Hippocampal formation (tissue), 2 donors: ENCODE measurements around the gene SEMA3F.
"Not testable (repeated sequence)": the region's sequence is repeated elsewhere in the genome, so short reads cannot be mapped to it uniquely, and the experiment has no call there.

Source experiments
- DNase-seq, 2 donors: peaks; one replicate each; lab custom pipeline; 2025; lab: John Stamatoyannopoulos, UW

Gene SEMA3F

DNA sequence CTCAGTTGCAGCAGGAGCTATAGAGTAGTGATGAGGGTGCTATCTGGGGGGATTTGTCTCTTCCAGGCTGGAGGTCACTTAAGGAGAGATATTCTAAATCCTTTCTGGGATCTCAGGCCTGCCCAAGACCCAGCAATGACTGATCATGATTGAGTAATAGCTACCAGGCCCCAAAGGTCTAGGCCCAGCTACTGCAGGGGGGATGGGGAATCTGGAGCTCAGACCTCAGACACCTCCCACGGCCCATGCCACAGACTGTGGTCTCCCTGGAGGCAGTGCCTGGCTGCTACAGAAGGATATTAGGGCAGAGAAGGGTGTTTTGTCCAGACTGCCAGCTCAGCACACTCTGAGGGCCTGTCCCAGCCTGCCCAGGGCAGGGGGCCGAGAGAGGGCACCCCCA, 56.8 kb downstream of the SEMA3F start:
- no peak for DNase-seq

- no peak for DNase-seq
Observed at GRCh38 chr3:50212502-50212901, 57.4 kb downstream of the SEMA3F start.

DNA sequence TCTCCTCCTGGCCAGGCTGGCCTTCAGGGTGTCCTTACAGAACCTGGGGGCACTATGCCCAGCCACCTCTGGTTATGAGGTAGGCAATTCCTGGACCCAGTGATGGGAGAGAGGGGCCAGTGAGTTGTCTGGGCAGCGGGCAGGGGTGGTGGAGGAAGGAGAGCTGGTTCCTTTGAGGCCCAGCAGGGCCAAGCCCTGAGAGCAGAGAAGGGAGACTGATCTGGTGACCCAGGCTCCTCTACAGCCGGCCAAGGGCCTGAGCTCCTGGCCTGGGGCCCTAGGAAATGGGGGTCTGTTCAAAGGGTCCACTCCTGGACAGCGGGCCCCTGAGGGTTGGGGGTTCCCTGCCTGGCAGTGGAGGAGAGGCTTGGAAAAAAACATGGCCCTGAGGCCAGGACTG, 57.8 kb downstream of the SEMA3F start:
- DNase-seq: no peak

- DNase-seq: peak; percentile 89 to 93
Observed at GRCh38 chr3:50213373-50213772, 58.2 kb downstream of the SEMA3F start.

- no peak for DNase-seq
Observed at GRCh38 chr3:50214824-50215223, 59.7 kb downstream of the SEMA3F start.

DNA sequence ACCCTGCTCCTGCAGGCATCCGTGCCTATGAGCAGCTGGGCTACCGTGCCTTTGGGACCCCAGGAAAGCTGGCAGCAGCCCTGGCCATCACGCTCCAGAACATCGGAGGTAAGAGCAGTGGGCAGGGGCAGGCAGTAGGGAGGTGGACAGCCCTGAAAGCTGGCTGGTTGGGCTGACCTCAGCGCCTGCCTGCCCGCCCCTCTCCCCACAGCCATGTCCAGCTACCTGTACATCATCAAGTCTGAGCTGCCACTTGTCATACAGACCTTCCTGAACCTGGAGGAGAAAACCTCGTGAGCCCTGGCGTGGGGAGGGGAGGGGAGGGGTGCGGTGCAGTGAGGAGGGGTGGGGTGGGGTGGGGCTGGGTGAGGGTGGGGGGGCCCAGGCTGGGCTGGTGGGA, 60.4 kb downstream of the SEMA3F start:
- no peak for DNase-seq

- DNase-seq: no peak
Observed at GRCh38 chr3:50217681-50218080, 62.6 kb downstream of the SEMA3F start.

DNA sequence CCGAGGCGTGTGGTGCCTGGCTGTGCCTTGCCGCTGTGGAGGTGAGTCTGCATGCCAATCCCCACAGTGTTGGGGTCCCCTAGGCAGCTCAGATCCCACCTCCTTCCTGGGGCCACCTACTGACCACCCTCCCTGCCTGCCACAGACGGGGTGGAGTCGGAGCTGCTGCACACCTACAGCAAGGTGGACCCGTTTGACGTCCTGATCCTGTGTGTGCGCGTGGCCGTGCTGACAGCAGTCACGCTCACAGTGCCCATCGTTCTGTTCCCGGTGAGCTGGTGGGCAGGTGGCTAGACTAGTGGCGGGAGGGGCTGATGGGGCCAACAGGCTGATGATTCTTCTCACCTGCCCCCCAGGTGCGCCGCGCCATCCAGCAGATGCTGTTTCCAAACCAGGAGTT, 63.3 kb downstream of the SEMA3F start:
- no peak for DNase-seq

GRCh38 chr3:50219285-50219684, 64.2 kb downstream of the SEMA3F start:
- no peak for DNase-seq

GRCh38 chr3:50220109-50220508, 65.0 kb downstream of the SEMA3F start:
- DNase-seq: peak in 1 of 2 donors; percentile 21

DNA sequence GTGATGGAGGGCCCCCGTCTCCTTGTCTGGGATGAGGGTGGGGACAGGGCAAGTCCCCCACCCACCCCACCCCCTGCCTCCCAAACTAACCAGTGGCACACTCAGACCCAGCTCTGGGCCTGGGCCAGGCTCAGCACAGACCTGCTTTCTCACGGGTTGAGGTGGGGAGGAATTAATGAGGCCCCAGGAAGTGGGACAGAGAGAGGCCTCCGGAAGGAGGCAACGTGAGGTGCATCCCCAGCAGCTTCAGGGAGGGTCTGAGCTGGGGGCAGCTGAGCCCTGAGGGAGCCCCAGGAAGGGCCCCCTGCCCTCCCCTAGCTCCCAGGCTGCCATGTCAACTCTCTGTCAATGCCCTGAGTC, 65.9 kb downstream of the SEMA3F start:
- DNase-seq: no peak

DNA sequence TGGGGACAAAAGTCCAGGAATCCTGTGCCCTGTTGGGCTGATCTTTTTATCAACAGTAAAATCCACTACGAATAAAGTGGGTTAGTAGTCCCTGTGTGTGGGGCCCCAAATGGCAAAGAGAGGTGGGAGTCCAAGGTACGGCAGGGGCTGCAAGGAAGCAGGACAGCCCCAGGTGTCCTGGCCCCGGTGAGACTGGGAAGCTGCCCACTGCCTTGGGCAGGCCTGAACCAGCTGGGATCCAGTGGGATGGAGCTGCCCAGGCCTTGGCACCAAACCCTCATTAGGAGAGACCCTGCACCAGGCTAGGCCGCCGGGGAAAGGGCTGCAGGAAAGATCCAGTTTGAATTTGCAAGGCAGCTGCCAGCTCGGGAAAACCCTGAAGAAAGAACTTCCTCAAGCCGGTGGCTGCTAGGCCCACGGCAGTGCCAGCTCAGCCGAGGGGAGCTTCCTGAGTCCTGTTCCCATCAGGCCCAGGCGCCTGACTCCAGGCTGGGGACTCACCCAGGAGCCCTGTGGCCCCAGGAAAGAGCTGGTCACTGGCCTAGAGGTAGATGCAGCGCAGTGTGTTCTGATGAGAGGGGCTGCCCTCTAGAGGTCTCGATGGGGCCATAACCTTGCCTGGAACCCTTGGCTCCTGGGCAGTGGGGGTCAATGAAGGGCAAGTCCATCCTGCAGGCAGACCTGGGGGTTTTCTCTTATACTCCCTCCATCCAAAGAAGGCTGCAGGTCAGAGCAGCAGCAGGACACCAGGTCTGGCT, 66.5 kb downstream of the SEMA3F start:
- no peak for DNase-seq

DNA sequence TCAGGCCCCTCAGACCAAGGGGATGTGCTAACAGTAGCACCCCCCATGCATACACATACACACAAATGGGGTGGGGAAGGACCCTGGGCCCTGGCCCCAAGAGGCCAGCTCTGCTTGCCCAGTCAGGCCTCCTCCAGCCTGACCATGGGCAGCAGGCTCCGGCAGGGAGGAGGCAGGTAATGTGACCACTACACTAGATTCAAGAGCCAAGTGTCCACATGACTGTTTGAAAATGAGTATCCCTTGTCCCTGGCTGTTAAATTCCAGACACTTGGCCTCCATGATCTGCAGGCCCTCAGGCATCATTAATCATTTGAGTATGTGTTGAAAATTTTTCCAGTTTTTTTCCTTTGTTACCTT, 67.0 kb downstream of the SEMA3F start:
- DNase-seq: no peak

GRCh38 chr3:50224639-50225038, 69.5 kb downstream of the SEMA3F start:
- DNase-seq: no peak

GRCh38 chr3:50226888-50227389, 71.8 kb downstream of the SEMA3F start:
- DNase-seq: peak in 1 of 2 donors; percentile 53

- peak; percentile 85 to 86 for DNase-seq
Observed at GRCh38 chr3:50227390-50228183, 72.5 kb downstream of the SEMA3F start.

DNA sequence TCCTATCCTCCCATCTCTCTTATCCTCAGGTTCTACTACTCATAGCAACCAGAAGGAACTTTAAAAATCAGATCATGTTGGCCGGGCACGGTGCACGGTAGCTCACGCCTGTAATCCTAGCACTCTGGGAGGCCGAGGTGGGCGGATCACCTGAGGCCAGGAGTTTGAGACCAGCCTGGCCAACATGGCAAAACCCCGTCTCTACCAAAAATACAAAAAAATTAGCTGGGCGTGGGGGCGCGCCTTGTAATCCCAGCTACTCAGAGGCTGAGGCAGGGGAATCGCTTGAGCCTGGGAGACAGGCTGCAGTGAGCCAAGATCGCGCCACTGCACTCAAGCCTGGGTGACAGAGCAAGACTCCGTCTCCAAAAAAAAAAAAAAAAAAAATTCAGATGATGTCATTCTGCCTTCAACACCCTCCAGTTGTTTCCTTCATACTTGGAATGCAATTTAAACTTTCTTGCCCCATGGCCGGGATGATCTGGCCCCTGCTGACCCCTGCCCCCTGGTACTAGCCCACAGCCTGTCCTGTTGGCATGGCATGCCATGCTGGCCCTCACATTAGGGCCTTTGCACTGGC, 73.2 kb downstream of the SEMA3F start:
- DNase-seq: not testable (repeated sequence)

GRCh38 chr3:50229490-50229889, 74.4 kb downstream of the SEMA3F start:
- DNase-seq: no peak

- no peak for DNase-seq
Observed at GRCh38 chr3:50230104-50230793, 75.1 kb downstream of the SEMA3F start.

DNA sequence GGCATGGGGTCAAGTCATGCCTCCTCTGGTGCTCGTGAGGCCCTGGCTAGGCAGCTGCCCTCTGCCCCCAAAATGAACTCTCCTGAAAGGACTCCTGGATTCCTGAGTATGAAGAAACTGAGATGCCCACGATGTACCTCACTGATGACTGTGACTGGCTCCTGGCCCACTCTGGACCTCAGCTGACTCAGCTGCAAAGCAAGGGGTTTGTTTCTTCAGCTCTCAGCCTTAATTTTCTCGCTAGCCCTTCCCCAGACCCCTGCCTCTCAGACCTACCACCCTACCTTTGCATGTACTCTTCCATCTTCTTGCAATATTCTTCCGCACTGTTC, 75.6 kb downstream of the SEMA3F start:
- DNase-seq: no peak

- DNase-seq: no peak
Observed at GRCh38 chr3:50231581-50231980, 76.5 kb downstream of the SEMA3F start.

DNA sequence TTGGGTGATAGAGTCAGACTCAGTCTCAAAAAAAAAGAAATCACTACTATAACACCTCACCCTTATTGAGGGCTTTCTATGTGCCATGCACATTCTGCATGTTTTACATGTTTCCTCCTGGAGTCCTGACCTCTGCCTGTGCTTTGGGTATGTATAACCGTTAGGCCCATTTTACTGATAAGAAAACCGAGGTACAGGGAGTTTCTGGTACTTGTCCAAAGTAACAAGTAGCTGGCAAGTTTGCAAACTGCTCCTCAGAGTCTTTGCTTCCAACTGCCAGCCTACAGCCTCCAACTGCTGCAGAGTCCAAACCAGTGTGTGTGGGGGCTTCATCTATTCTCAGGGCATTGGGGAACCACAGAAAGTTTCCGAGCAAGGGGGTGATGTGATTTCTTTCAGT, 77.2 kb downstream of the SEMA3F start:
- no peak for DNase-seq

DNA sequence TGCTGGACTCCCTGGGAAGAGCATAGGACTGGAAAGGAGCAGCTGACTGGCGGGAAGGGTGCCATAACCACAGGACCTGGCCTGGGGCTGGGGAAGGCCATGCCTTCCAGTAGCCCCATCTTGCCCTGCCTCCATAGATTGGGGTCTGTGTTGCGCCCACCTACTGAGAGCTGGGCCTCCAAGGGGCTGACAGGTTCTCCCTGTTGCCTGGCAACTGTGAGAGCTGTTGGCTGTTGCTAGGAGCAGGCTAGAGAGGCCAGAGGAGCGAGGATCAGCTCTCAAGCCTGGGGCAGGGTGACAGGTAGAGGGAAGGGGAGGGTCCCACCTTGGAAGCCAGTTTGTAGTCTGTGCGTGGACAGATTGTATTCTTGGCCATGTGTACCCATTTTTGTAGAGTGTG, 78.1 kb downstream of the SEMA3F start:
- no peak for DNase-seq
